ENCODE results near the gene RYR2.
"Not testable (repeated sequence)": the region's sequence is repeated elsewhere in the genome, so short reads cannot be mapped to it uniquely, and the experiment has no call there.

RYR2 gene

GRCh38 chr1:237341391-237341790, 299.4 kb downstream of the RYR2 start:
- Histone ChIP-seq H3K27ac (no peak overlapping the region), H3K4me3 (no peak overlapping the region)
- TF ChIP-seq CTCF (IDR thresholded peaks at IDR 0.05), result no peak
- no peak for DNase-seq (ENCODE audit: low spot score)

DNA sequence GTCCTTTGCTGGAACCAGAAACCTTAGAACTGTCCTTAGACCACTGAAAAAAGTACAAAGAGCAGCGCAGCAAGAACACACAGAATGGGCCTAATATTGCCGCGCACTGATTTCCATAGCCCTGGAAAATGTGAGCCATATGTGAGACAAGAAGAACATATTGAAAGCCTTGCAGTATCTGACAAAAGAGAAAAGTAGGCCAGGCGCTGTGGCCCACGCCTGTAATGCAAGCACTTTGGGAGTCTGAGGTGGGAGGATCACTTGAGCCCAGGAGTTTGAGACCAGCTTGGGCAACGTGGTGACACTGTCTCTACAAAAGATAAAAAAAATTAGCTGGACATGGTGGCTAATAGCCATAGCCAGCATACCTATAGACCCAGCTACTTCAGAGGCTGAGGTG, 300.7 kb downstream of the RYR2 start:
- Histone ChIP-seq H3K27ac (no peak overlapping the region), H3K4me3 (no peak overlapping the region)
- no peak for DNase-seq (ENCODE audit: low spot score)
- no peak for TF ChIP-seq CTCF (IDR thresholded peaks at IDR 0.05)

DNA sequence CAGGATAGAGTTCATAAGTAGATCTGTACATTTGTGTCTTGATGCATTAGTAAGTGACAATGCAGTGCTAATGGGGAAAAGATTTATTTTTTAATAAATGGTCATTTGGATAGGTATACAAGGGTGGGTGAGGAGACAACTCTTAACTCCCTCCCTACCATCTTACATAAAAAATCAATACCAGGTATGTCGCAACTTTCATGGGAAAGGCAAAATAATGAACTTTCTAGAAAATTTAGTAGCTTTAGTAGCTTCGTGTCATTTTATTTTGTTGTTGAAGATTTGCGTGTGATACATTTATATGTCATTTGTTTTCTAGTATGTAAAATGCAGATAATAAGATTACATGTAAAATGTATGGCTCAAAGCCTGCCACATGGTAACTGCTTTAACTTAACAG, 310.8 kb downstream of the RYR2 start:
- DNase-seq (ENCODE audit: low spot score), result no peak
- TF ChIP-seq CTCF (IDR thresholded peaks at IDR 0.05), result no peak
- H3K27ac ChIP-seq, result no peak overlapping the region

GRCh38 chr1:237353918-237354317, 311.9 kb downstream of the RYR2 start:
- Histone ChIP-seq H3K27ac (no peak overlapping the region), H3K4me3 (no peak overlapping the region)
- DNase-seq (ENCODE audit: low spot score), result no peak
- TF ChIP-seq CTCF (IDR thresholded peaks at IDR 0.05), result no peak

More for the DNA sequence above, 310.8 kb downstream of the RYR2 start:
- H3K4me3 ChIP-seq, result no peak overlapping the region

- H3K4me3 ChIP-seq, result no peak overlapping the region
- no peak overlapping the region for H3K27ac ChIP-seq
- TF ChIP-seq CTCF (IDR thresholded peaks at IDR 0.05), result no peak
- DNase-seq (ENCODE audit: low spot score), result no peak
Measured at GRCh38 chr1:237355022-237355421, 313.0 kb downstream of the RYR2 start.

DNA sequence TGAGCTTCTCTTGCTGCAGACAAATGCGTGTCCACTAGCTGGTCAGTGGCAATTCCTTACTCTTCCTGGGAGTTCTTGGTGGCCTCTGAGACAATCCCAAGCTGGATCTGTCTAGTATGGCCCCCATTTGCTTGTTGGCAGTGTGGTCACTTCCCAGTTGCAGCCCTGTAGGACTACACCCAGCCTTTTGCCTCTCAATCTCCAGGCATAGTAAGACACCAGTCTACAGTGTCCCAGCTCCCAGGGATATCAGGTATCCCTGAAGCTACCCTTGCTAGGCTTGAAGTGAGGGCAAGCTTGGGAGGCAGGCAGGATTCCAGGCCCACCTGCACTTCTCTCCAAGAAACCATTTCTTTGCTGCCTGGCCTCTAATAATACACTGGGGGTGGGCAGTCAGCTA, 316.6 kb downstream of the RYR2 start:
- H3K4me3 ChIP-seq, result no peak overlapping the region

GRCh38 chr1:237367758-237368157, 325.8 kb downstream of the RYR2 start:
- DNase-seq (ENCODE audit: low spot score), result no peak
- Histone ChIP-seq H3K27ac (no peak overlapping the region), H3K4me3 (no peak overlapping the region)
- no peak for TF ChIP-seq CTCF (IDR thresholded peaks at IDR 0.05)

More for the DNA sequence above, 316.6 kb downstream of the RYR2 start:
- DNase-seq (ENCODE audit: low spot score), result no peak
- no peak overlapping the region for H3K27ac ChIP-seq
- no peak for TF ChIP-seq CTCF (IDR thresholded peaks at IDR 0.05)

DNA sequence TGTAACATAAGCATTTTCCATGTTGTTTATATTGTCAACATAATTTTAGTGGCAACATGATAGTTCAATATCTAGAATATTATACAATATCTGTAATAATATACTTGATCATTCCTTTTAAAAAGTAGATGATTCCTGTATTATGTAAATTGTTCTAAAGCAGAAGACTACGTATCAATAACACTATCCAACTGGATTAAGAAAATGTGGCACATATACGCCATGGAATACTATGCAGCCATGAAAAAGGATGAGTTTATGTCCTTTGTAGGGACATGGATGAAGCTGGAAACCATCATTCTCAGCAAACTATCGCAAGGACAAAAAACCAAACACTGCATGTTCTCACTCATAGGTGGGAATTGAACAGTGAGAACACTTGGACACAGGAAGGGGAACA, 329.5 kb downstream of the RYR2 start:
- H3K27ac ChIP-seq; DNase-seq (ENCODE audit: low spot score); H3K4me3 ChIP-seq: not testable (repeated sequence)
